Neuronal stem cell (in vitro differentiated cells): ENCODE data around the gene SAMD4A.
A peak's percentile ranks its signal among the peaks of the same experiment; 100 is the strongest.

Experiments
- DNase-seq: peaks from one replicate; pipeline ENCODE4 v3.0.0-alpha.2; 2013; ENCODE audit warnings: low spot score
- H2AFZ ChIP-seq: one replicate; pipeline ENCODE4 v1.6.1; 2013; ENCODE audit warnings: mild to moderate bottlenecking, low read length, inconsistent platforms
- H2AK5ac ChIP-seq: 2 replicates; pipeline ENCODE4 v1.6.1; 2013; ENCODE audit warnings: low read depth, mild to moderate bottlenecking, inconsistent platforms, low read length, moderate library complexity, mixed read lengths
- H2BK120ac ChIP-seq: 2 replicates; pipeline ENCODE4 v1.6.1; 2013; ENCODE audit warnings: low read depth, mild to moderate bottlenecking, inconsistent platforms, low read length, moderate library complexity, mixed read lengths
- H2BK12ac ChIP-seq: one replicate; pipeline ENCODE4 v1.6.1; 2013; ENCODE audit warnings: low read length, inconsistent platforms
- H2BK15ac ChIP-seq: 2 replicates; pipeline ENCODE4 v1.6.1; 2013; ENCODE audit warnings: mild to moderate bottlenecking, low read length, inconsistent platforms, mixed read lengths
- H2BK5ac ChIP-seq: one replicate; pipeline ENCODE4 v1.6.1; 2013; ENCODE audit warnings: inconsistent platforms, mild to moderate bottlenecking, low read length, moderate library complexity
- H3K14ac ChIP-seq: one replicate; pipeline ENCODE4 v1.6.1; 2013; ENCODE audit warnings: low read length, inconsistent platforms
- H3K18ac ChIP-seq: 2 replicates; pipeline ENCODE4 v1.6.1; 2013; ENCODE audit warnings: low read length, inconsistent platforms
- H3K23ac ChIP-seq: 2 replicates; pipeline ENCODE4 v1.6.1; 2013; ENCODE audit warnings: low read depth, mild to moderate bottlenecking, mixed read lengths, low read length, inconsistent platforms; ENCODE audit not compliant: poor library complexity
- H3K27ac ChIP-seq: replicated peaks from 3 replicates; pipeline ENCODE4 v1.5.1; 2013; ENCODE audit warnings: low read length, inconsistent platforms
- H3K27me3 ChIP-seq, 3 experiments: 2 replicates each; pipeline ENCODE4 v1.6.1; 2013; ENCODE audit warnings: low read length in 3 of 3, mild to moderate bottlenecking in 2 of 3, inconsistent platforms in 1 of 3, low read depth in 1 of 3, mixed read lengths in 1 of 3, moderate library complexity in 1 of 3; ENCODE audit not compliant: control insufficient read depth in 3 of 3, insufficient read depth in 3 of 3
- H3K36me3 ChIP-seq, 2 donors: replicated peaks in 1 of 2; 2 replicates each; pipeline ENCODE4 v1.6.1; 2013; ENCODE audit warnings: low read length in 2 of 2; ENCODE audit not compliant: control insufficient read depth in 2 of 2, insufficient read depth in 2 of 2
- H3K4ac ChIP-seq: 2 replicates; pipeline ENCODE4 v1.6.1; 2013; ENCODE audit warnings: inconsistent platforms, mild to moderate bottlenecking, low read length, moderate library complexity
- H3K4me1 ChIP-seq, 2 donors: 1 replicate in 1 of 2; 2 replicates in 1 of 2; pipeline ENCODE4 v1.6.1; 2013; ENCODE audit warnings: low read length in 2 of 2, low read depth in 1 of 2; ENCODE audit not compliant: control insufficient read depth in 2 of 2, insufficient read depth in 1 of 2
- H3K4me2 ChIP-seq: one replicate; pipeline ENCODE4 v1.6.1; 2013; ENCODE audit warnings: mild to moderate bottlenecking, low read length, inconsistent platforms; ENCODE audit not compliant: insufficient read depth, poor library complexity, severe bottlenecking
- H3K4me3 ChIP-seq, 2 donors: 2 replicates each; pipeline ENCODE4 v1.5.1; 2013; ENCODE audit warnings: low read length in 2 of 2, mild to moderate bottlenecking in 2 of 2, inconsistent platforms in 1 of 2, moderate library complexity in 1 of 2
- H3K79me1 ChIP-seq: one replicate; pipeline ENCODE4 v1.6.1; 2013; ENCODE audit warnings: low read depth, mild to moderate bottlenecking, inconsistent platforms, low read length, moderate library complexity
- H3K9ac ChIP-seq: one replicate; pipeline ENCODE4 v1.6.1; 2013; ENCODE audit warnings: mild to moderate bottlenecking, low read depth, low read length, inconsistent platforms; ENCODE audit not compliant: poor library complexity
- H3K9me3 ChIP-seq, 2 donors: replicated peaks in 1 of 2; 2 replicates each; pipeline versions ENCODE3 to v1.6.1; 2013; ENCODE audit warnings: low read length in 2 of 2, mild to moderate bottlenecking in 2 of 2, inconsistent platforms in 1 of 2, low read depth in 1 of 2, mixed read lengths in 1 of 2, moderate library complexity in 1 of 2; ENCODE audit not compliant: control insufficient read depth in 2 of 2, insufficient read depth in 1 of 2
- H4K8ac ChIP-seq: one replicate; pipeline ENCODE4 v1.6.1; 2013; ENCODE audit warnings: low read depth, mild to moderate bottlenecking, inconsistent platforms, low read length, moderate library complexity
- H4K91ac ChIP-seq: one replicate; pipeline ENCODE4 v1.6.1; 2013; ENCODE audit warnings: low read length, low read depth, mild to moderate bottlenecking, inconsistent platforms; ENCODE audit not compliant: poor library complexity
- WGBS, 2 donors: extraction: QIAGEN DNeasy Blood & Tissue Kit; methylation state at CpG; one replicate each; pipeline ENCODE4 v1.1.7; 2013; ENCODE audit warnings: missing lambda C conversion rate in 2 of 2, mixed read lengths in 1 of 2; ENCODE audit not compliant: insufficient read length in 2 of 2, insufficient replicate concordance in 1 of 2; ENCODE audit errors: extremely low coverage in 2 of 2; 5-methylcytosine and 5-hydroxymethylcytosine counted together

Gene SAMD4A

DNA sequence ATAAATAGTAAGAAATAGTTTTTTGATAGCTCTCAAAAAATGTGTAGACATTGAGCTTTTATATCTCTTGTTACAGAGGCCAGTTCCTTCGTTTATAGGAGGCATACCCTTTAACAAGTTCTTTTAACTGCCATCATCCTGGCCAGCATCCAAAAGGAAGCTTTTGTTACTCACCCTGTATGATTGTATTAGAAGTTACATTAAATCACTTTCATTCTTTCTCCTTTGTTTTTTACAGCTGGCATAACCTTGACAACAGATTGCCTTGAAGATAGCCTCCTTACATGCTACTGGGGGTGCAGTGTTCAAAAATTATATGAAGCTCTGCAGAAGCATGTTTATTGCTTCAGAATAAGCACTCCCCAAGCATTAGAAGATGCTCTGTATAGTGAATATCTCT lies 37.1 kb upstream of the SAMD4A start:
- Histone ChIP-seq H2BK5ac (no peak overlapping the region), H3K79me1 (no peaks in the 10 kb centered on the region), H3K14ac (no peak overlapping the region), H3K9me3 (no peaks in the 10 kb centered on the region), H3K36me3 (peaks cover 6 to 41% of the 10 kb centered on the region in 2 donors), H3K4me2 (no peak overlapping the region), H2AFZ (no peak overlapping the region), H4K8ac (no peak overlapping the region), H2BK15ac (no peak overlapping the region), H3K27ac (no peak overlapping the region), H3K4me1 (peaks cover 3 to 8% of the 10 kb centered on the region in 2 donors), H2BK120ac (no peak overlapping the region), H3K18ac (no peak overlapping the region), H3K4me3 (no peak overlapping the region), H3K4ac (no peak overlapping the region), H3K9ac (no peak overlapping the region), H3K23ac (no peak overlapping the region), H3K27me3 (no peaks in the 10 kb centered on the region), H4K91ac (no peak overlapping the region), H2AK5ac (no peak overlapping the region), H2BK12ac (no peak overlapping the region)
- WGBS, 2 donors = no CpG with 5 or more reads among the region's 1 CpG
- no peak for DNase-seq

DNA sequence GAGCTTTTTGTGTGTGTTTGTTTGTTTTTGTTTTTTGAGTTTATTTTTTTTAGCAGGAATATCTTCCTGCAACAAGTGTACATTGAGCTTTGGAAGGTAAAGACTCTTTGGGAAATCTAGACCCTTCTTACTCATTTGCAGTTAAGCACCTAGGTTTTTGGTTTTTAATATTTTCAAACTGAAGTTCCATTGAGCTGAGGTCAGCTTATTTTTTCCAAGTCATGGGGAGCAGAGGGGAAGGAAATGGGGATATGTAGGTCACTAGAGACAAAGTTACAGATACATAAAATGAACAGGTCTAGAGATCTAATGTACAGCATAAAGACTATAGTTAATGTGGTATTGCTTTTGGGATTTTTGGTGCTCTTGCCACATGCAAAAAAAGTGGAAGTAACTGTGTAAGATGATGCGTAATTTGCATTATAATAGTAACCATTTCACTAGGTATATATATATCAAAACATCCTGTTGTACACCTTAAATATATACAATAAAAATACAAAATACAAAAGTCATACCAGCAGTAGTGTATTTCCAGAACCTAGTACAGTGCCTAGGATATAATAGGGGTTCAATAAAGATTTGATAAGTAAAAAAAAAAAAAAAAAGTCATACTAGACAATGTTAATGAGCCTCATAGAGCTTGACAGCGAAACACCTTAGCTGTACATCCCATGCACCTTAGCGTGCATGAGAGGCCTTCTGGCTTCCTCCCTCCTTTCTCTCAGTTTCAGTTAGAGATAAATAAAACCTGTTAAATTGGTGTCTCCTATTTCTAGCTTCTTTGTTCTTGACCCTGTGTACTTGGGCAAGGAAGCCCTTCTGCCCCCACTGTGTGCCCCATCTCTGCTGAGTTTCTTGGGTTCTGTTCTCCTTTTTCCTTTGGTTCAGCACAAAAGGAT lies 34.6 kb upstream of the SAMD4A start:
- no peak overlapping the region for H2BK12ac ChIP-seq
- H3K4ac ChIP-seq = no peak overlapping the region
- peaks cover 0 to 2% of the 10 kb centered on the region in 2 donors for H3K9me3 ChIP-seq
- H4K8ac ChIP-seq = no peak overlapping the region
- no peak overlapping the region for H2BK5ac ChIP-seq
- no peak for DNase-seq
- H3K36me3 ChIP-seq = peaks cover 4 to 31% of the 10 kb centered on the region in 2 donors
- H3K27ac ChIP-seq = peak overlapping the region; percentile 58
- no peak overlapping the region for H3K9ac ChIP-seq
- H2AK5ac ChIP-seq = no peak overlapping the region
- H3K14ac ChIP-seq = no peak overlapping the region
- H3K79me1 ChIP-seq = no peaks in the 10 kb centered on the region
- H3K4me2 ChIP-seq = peak overlapping the region; percentile 30
- H3K27me3 ChIP-seq = no peaks in the 10 kb centered on the region
- no peak overlapping the region for H2BK120ac ChIP-seq
- WGBS, 2 donors = no CpG with 5 or more reads among the region's 3 CpGs
- peak overlapping the region; percentile 45 for H3K18ac ChIP-seq
- H3K4me3 ChIP-seq = no peak overlapping the region
- H4K91ac ChIP-seq = no peak overlapping the region
- H2BK15ac ChIP-seq = no peak overlapping the region
- peaks cover 3 to 8% of the 10 kb centered on the region in 2 donors for H3K4me1 ChIP-seq
- H3K23ac ChIP-seq = no peak overlapping the region
- peak overlapping the region; percentile 6 for H2AFZ ChIP-seq

- peaks cover 0 to 2% of the 10 kb centered on the region in 2 donors for H3K9me3 ChIP-seq
- peaks cover 3 to 36% of the 10 kb centered on the region in 2 donors for H3K36me3 ChIP-seq
- no peak overlapping the region for H3K4ac ChIP-seq
- no CpG with 5 or more reads among the region's 1 CpG for WGBS, 2 donors
- H2BK5ac ChIP-seq = no peak overlapping the region
- H3K4me3 ChIP-seq = no peak overlapping the region
- no peaks in the 10 kb centered on the region for H3K79me1 ChIP-seq
- no peak for DNase-seq
- no peak overlapping the region for H4K8ac ChIP-seq
- H2AK5ac ChIP-seq = no peak overlapping the region
- no peak overlapping the region for H2BK15ac ChIP-seq
- peak overlapping the region; percentile 58 for H3K27ac ChIP-seq
- no peak overlapping the region for H2BK12ac ChIP-seq
- no peak overlapping the region for H3K4me2 ChIP-seq
- no peak overlapping the region for H4K91ac ChIP-seq
- no peak overlapping the region for H3K18ac ChIP-seq
- peaks cover 3 to 8% of the 10 kb centered on the region in 2 donors for H3K4me1 ChIP-seq
- H3K27me3 ChIP-seq = no peaks in the 10 kb centered on the region
- H3K14ac ChIP-seq = no peak overlapping the region
- no peak overlapping the region for H2BK120ac ChIP-seq
- peak overlapping the region; percentile 6 for H2AFZ ChIP-seq
- no peak overlapping the region for H3K23ac ChIP-seq
- H3K9ac ChIP-seq = no peak overlapping the region
These were observed 33.8 kb upstream of the SAMD4A start for GRCh38 chr14:54533100-54533499.

DNA sequence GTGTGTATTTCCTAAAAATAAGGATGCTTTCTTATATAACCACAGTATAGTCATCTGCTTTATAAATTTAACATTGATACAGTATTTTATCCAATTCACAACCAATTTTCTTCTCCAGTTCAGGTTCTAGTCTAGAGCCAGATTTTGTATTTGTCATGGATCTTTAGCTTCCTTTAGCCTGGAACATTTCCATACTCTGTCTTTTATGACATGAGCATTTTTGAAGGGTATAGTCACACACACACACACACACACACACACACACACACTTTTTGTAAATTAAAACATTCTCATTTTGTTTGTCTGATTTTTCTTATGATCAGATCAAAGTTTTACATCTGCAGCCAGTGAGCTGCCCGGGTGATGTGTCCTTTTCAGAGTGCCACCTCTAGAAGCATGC lies 31.8 kb upstream of the SAMD4A start:
- H2BK12ac ChIP-seq = no peak overlapping the region
- no peak for DNase-seq
- H4K91ac ChIP-seq = no peak overlapping the region
- peaks cover 3 to 8% of the 10 kb centered on the region in 2 donors for H3K4me1 ChIP-seq
- H3K4me2 ChIP-seq = no peak overlapping the region
- no peak overlapping the region for H2BK120ac ChIP-seq
- H2AK5ac ChIP-seq = no peak overlapping the region
- no CpG with 5 or more reads among the region's 1 CpG for WGBS, 2 donors
- H3K36me3 ChIP-seq = peaks cover 2 to 45% of the 10 kb centered on the region in 2 donors
- H3K4ac ChIP-seq = no peak overlapping the region
- H3K9ac ChIP-seq = no peak overlapping the region
- no peak overlapping the region for H2AFZ ChIP-seq
- H3K18ac ChIP-seq = no peak overlapping the region
- no peak overlapping the region for H3K23ac ChIP-seq
- no peak overlapping the region for H3K14ac ChIP-seq
- peaks cover 0 to 2% of the 10 kb centered on the region in 2 donors for H3K9me3 ChIP-seq
- H3K4me3 ChIP-seq = no peak overlapping the region
- no peaks in the 10 kb centered on the region for H3K79me1 ChIP-seq
- H3K27me3 ChIP-seq = no peaks in the 10 kb centered on the region
- no peak overlapping the region for H2BK5ac ChIP-seq
- H2BK15ac ChIP-seq = no peak overlapping the region
- H3K27ac ChIP-seq = no peak overlapping the region
- no peak overlapping the region for H4K8ac ChIP-seq
